Right atrium auricular region (tissue), 2 donors: ENCODE data around the gene VEPH1. TPM values are rescaled to one million over a fixed set of nuclear protein-coding genes. Genes with fewer than 3 reads are reported as not detected.

Source experiments
- DNase-seq: peaks from one replicate; pipeline ENCODE4 v3.0.0-alpha.2; 2019; ENCODE audit warnings: low spot score
- H3K27ac ChIP-seq, 2 donors: fragments of 200-600 bp; sonication (generic); 1 replicate in 1 of 2; 2 replicates in 1 of 2; pipeline ENCODE4 v1.5.1; 2016 to 2019
- H3K27me3 ChIP-seq, 2 donors: fragments of 200-600 bp; sonication (generic); one replicate each; pipeline versions ENCODE4 v1.5.1 to v1.6.0; 2017 to 2019
- H3K36me3 ChIP-seq: fragments of 200-600 bp; sonication (generic); one replicate; pipeline ENCODE4 v1.5.1; 2016
- H3K4me1 ChIP-seq, 2 donors: fragments of 200-600 bp; sonication (generic); one replicate each; pipeline versions ENCODE4 v1.5.1 to v1.6.0; 2017 to 2019
- H3K4me3 ChIP-seq, 2 donors: fragments of 200-600 bp; sonication (generic); 1 replicate in 1 of 2; 2 replicates in 1 of 2; pipeline ENCODE4 v1.5.1; 2017 to 2019; ENCODE audit warnings: mild to moderate bottlenecking in 1 of 2, moderate library complexity in 1 of 2
- H3K9me3 ChIP-seq, 2 donors: fragments of 200-600 bp; sonication (generic); one replicate each; pipeline ENCODE4 v1.5.1; 2019
- CTCF ChIP-seq, 2 donors: fragments of 200-600 bp; sonication (generic); IDR thresholded peaks; one replicate each; pipeline ENCODE4 v1.5.1; 2019; ENCODE audit warnings: antibody characterized with exemption in 2 of 2
- total RNA-seq, 2 donors: library from RNA; depleted of rRNA; stranded (reverse); fragments of >200 nt; gene quantifications; one replicate each; pipeline ENCODE4 v1.1.0, GENCODE V29; 2016

The VEPH1 gene
- total RNA-seq, 2 donors from 2014 or later, result 0.48 to 0.86 TPM

GRCh38 chr3:157409516-157409915 lies 93.7 kb downstream of the VEPH1 start:
- Histone ChIP-seq H3K36me3 (no peaks in the 10 kb centered on the region), H3K4me3 (no peak overlapping the region), H3K27ac (no peak overlapping the region), H3K4me1 (no peaks in the 10 kb centered on the region), H3K9me3 (no peaks in the 10 kb centered on the region), H3K27me3 (no peaks in the 10 kb centered on the region)
- TF ChIP-seq CTCF (IDR thresholded peaks at IDR 0.05), result no peak
- no peak for DNase-seq

- H3K9me3 ChIP-seq, result no peaks in the 10 kb centered on the region
- H3K36me3 ChIP-seq, result no peaks in the 10 kb centered on the region
- no peak for TF ChIP-seq CTCF (IDR thresholded peaks at IDR 0.05)
- H3K27ac ChIP-seq, result no peak overlapping the region
- DNase-seq, result no peak
- no peaks in the 10 kb centered on the region for H3K27me3 ChIP-seq
- no peaks in the 10 kb centered on the region for H3K4me1 ChIP-seq
- no peak overlapping the region for H3K4me3 ChIP-seq
These were observed 94.6 kb downstream of the VEPH1 start for GRCh38 chr3:157408499-157409149.

- H3K27me3 ChIP-seq, result no peaks in the 10 kb centered on the region
- TF ChIP-seq CTCF (IDR thresholded peaks at IDR 0.05), result no peak
- H3K27ac ChIP-seq, result no peak overlapping the region
- no peak for DNase-seq
- no peaks in the 10 kb centered on the region for H3K9me3 ChIP-seq
- no peak overlapping the region for H3K4me3 ChIP-seq
- H3K4me1 ChIP-seq, result no peaks in the 10 kb centered on the region
- H3K36me3 ChIP-seq, result no peaks in the 10 kb centered on the region
These were observed 95.4 kb downstream of the VEPH1 start for GRCh38 chr3:157407769-157408168.

GRCh38 chr3:157406394-157406793 lies 96.8 kb downstream of the VEPH1 start:
- no peaks in the 10 kb centered on the region for H3K36me3 ChIP-seq
- no peak for DNase-seq
- H3K27me3 ChIP-seq, result no peaks in the 10 kb centered on the region
- TF ChIP-seq CTCF (IDR thresholded peaks at IDR 0.05), result no peak
- H3K4me3 ChIP-seq, result no peak overlapping the region
- no peaks in the 10 kb centered on the region for H3K4me1 ChIP-seq
- no peaks in the 10 kb centered on the region for H3K9me3 ChIP-seq
- H3K27ac ChIP-seq, result no peak overlapping the region

GRCh38 chr3:157405457-157405856 lies 97.8 kb downstream of the VEPH1 start:
- no peak overlapping the region for H3K4me3 ChIP-seq

More at GRCh38 chr3:157405457-157405856, 97.8 kb downstream of the VEPH1 start:
- no peaks in the 10 kb centered on the region for H3K4me1 ChIP-seq
- no peak for DNase-seq
- H3K9me3 ChIP-seq, result no peaks in the 10 kb centered on the region
- H3K27me3 ChIP-seq, result no peaks in the 10 kb centered on the region
- no peaks in the 10 kb centered on the region for H3K36me3 ChIP-seq
- TF ChIP-seq CTCF (IDR thresholded peaks at IDR 0.05), result no peak
- H3K27ac ChIP-seq, result no peak overlapping the region
